Measurements from ENCODE around the gene SPAAR. TPM values are rescaled to one million over a fixed set of nuclear protein-coding genes. Genes with fewer than 3 reads are reported as not detected.

Gene SPAAR
- total RNA-seq, 2 donors from 2014 or later: 0.64 to 31.4 TPM

DNA sequence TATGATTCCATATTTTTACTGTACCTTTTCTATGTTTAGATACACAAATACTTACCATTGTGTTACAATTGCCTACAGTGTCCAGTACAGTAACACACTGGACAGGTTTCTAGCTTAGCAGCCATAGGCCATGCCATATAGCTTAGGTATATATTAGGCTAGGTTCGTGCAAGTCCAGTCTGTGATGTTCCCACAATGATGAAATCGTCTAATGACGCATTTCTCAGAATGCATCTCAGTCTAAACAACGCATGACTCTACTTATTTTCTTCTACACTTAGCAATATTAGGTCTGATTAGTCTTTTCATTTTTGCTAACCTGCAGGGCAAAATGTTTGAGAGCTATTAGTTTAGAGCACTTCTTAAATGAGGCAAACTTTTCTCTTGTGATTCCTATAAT is 26.0 kb downstream of the SPAAR start:
- intact Hi-C loops (cut with DNase I): no loop called here

DNA sequence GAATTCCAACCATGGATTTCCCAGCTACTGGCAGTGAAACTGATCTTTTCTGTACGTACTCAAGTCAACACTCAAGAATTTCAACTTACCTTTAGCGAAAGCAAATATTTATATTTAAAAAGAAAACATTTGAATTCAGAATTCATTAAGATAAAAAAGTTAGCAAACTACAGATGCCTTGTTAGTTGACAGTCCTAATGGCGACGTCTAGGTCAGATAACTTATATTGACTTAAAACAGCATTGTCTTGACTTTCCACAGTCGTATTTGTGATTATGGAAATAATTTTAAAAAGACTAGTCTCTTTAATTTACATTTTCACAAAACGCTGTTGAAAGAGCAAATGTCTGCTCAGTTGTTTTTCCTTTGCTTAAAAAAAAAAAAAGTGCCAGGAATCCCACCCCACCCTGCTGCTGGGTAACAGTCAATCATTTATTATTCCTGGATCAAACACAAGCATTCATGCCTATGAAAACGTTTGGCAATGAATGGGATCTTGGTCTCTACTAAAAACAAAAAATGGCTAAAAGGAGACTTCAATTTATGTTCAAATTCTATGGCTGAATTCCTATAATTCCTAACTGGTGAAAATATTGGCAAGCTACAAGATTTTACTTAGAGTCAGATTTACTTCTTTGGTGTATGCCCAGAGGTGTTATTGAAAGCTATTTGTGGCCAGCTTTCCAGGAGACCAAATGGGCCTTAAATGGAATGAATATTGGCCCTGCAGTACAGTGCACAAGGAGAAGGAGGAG is 26.6 kb downstream of the SPAAR start:
- no peak for TF ChIP-seq POLR2AphosphoS5 (IDR thresholded peaks at IDR 0.05)
- TF ChIP-seq, protein P1, sequence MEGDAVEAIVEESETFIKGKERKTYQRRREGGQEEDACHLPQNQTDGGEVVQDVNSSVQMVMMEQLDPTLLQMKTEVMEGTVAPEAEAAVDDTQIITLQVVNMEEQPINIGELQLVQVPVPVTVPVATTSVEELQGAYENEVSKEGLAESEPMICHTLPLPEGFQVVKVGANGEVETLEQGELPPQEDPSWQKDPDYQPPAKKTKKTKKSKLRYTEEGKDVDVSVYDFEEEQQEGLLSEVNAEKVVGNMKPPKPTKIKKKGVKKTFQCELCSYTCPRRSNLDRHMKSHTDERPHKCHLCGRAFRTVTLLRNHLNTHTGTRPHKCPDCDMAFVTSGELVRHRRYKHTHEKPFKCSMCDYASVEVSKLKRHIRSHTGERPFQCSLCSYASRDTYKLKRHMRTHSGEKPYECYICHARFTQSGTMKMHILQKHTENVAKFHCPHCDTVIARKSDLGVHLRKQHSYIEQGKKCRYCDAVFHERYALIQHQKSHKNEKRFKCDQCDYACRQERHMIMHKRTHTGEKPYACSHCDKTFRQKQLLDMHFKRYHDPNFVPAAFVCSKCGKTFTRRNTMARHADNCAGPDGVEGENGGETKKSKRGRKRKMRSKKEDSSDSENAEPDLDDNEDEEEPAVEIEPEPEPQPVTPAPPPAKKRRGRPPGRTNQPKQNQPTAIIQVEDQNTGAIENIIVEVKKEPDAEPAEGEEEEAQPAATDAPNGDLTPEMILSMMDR (IDR thresholded peaks at IDR 0.05): no peak
- no peak for TF ChIP-seq POLR2A (IDR thresholded peaks at IDR 0.05)
- intact Hi-C loops (cut with DNase I): no loop called here
- Histone ChIP-seq H3K27me3 (replicated peaks; ENCODE audit: insufficient read depth) (no peaks in the 10 kb centered on the region), H3K27ac (no peak overlapping the region), H3K36me3 (no peaks in the 10 kb centered on the region), H3K4me3 (no peak overlapping the region), H3K4me1 (replicated peaks) (no peaks in the 10 kb centered on the region), H3K9me3 (no peaks in the 10 kb centered on the region)
- 56% methylated on average over 7 of the region's 7 CpGs for WGBS
- no peak for DNase-seq (ENCODE audit: low spot score)

More for the DNA sequence above, 26.0 kb downstream of the SPAAR start:
- DNase-seq (ENCODE audit: low spot score): no peak
- Histone ChIP-seq H3K9me3 (no peaks in the 10 kb centered on the region), H3K4me3 (no peak overlapping the region), H3K4me1 (replicated peaks) (no peaks in the 10 kb centered on the region), H3K27me3 (replicated peaks; ENCODE audit: insufficient read depth) (no peaks in the 10 kb centered on the region), H3K36me3 (no peaks in the 10 kb centered on the region), H3K27ac (no peak overlapping the region)
- WGBS: 96% methylated on average over 4 of the region's 4 CpGs
- TF ChIP-seq POLR2AphosphoS5 (IDR thresholded peaks at IDR 0.05): no peak
- TF ChIP-seq, protein P1 (IDR thresholded peaks at IDR 0.05): no peak
- no peak for TF ChIP-seq POLR2A (IDR thresholded peaks at IDR 0.05)

DNA sequence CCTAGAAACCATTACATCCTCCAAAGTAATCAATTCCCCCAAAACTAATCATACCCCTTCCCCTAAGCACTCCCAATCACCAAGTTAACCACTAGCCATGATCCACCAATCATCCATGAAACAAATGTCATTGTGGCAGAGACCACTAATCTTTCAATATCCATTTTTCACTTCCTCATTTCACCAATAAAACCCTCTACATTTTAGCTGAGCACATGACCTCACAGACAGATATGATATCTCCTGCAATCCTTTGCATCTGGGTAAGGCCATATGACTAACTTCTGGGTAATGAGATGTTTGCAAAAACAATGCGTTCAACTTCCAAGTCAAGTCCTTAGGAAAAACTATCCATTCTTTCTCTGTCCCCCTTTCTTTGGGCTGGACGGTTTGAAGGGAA is 27.9 kb downstream of the SPAAR start:
- no peak overlapping the region for H3K4me3 ChIP-seq
- intact Hi-C loops (cut with DNase I): no loop called here
- TF ChIP-seq, protein P1 (IDR thresholded peaks at IDR 0.05): no peak
- no peak for TF ChIP-seq POLR2A (IDR thresholded peaks at IDR 0.05)
- TF ChIP-seq POLR2AphosphoS5 (IDR thresholded peaks at IDR 0.05): no peak
- no peak overlapping the region for H3K27ac ChIP-seq
- H3K36me3 ChIP-seq: no peaks in the 10 kb centered on the region
- H3K4me1 ChIP-seq (replicated peaks): no peaks in the 10 kb centered on the region
- no peaks in the 10 kb centered on the region for H3K27me3 ChIP-seq (replicated peaks; ENCODE audit: insufficient read depth)
- no peaks in the 10 kb centered on the region for H3K9me3 ChIP-seq
- DNase-seq (ENCODE audit: low spot score): no peak
- WGBS: 87% methylated on average over 2 of the region's 2 CpGs

DNA sequence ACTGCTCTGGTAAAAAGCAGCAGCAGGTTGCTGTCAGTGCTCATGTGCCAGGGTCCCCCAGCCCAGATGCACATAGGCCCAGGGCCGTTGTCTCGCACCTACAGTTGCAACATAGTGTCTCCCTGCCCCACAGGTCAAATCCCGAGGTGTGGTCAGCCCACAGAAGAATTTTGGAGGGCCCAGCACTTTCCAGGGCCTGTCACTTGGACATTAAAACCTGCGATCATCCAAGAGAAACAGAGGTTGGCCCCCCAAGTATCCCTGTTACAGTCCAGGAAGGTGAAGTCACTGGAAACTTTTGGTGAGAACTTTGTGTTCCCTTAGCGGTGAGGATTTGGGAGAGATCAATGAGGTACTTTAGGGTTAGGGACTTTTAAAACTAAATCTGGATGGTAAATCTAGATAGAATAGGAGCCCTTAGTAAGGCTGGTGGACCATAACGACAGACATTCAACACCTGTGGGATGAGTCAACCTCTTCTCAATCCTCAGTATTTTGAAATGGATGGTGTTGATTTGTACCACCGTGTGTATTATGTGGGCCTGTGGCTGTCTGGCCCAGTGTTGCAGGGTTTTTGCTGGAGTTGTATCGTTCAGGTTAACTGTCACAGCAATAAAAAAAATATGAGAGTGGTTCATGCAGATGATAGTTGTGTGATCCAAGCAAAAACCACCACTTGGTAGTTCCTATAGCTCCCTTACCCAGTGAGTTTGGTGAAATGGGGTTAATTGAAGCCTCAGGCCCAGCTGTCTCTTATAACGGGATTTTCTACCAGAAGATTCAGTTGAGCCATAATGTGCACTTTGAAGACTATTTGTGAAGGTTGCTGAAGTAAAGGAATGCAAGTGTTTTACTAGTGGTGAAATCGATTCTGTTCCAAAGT is 29.4 kb downstream of the SPAAR start:
- intact Hi-C loops (cut with DNase I): no loop called here
- no peak overlapping the region for H3K4me3 ChIP-seq
- WGBS: 73% methylated on average over 10 of the region's 10 CpGs

More for the DNA sequence above, 29.4 kb downstream of the SPAAR start:
- H3K27me3 ChIP-seq (replicated peaks; ENCODE audit: insufficient read depth): no peaks in the 10 kb centered on the region
- DNase-seq (ENCODE audit: low spot score): no peak
- H3K27ac ChIP-seq: no peak overlapping the region
- H3K4me1 ChIP-seq (replicated peaks): no peaks in the 10 kb centered on the region
- TF ChIP-seq, protein P1 (IDR thresholded peaks at IDR 0.05): no peak
- no peak for TF ChIP-seq POLR2AphosphoS5 (IDR thresholded peaks at IDR 0.05)
- no peak for TF ChIP-seq POLR2A (IDR thresholded peaks at IDR 0.05)
- H3K9me3 ChIP-seq: no peaks in the 10 kb centered on the region
- H3K36me3 ChIP-seq: no peaks in the 10 kb centered on the region

Data from prostate gland (tissue), 2 donors.